Body of pancreas (tissue), 4 donors: ENCODE results near the gene RPP14. TPM values are rescaled to one million over a fixed set of nuclear protein-coding genes. Genes with fewer than 3 reads are reported as not detected.
"Not testable (repeated sequence)": the region's sequence is repeated elsewhere in the genome, so short reads cannot be mapped to it uniquely, and the experiment has no call there.

Source experiments
- ATAC-seq: fragments of 150-250 bp; one replicate; pipeline ENCODE4 v1.9.1; 2016
- DNase-seq, 4 donors: peaks; one replicate each; pipeline ENCODE4 v3.0.0-alpha.2; 2019
- H3K27ac ChIP-seq, 4 donors: fragments of 200-600 bp; sonication (generic); 1 replicate in 3 of 4; 2 replicates in 1 of 4; pipeline versions ENCODE4 v1.5.1 to v1.6.1; 2016 to 2019; ENCODE audit warnings: mild to moderate bottlenecking in 1 of 4, mixed read lengths in 1 of 4, moderate library complexity in 1 of 4
- H3K27me3 ChIP-seq, 2 donors: fragments of 200-600 bp; sonication (generic); one replicate each; pipeline ENCODE4 v1.6.0; 2016; ENCODE audit warnings: mild to moderate bottlenecking in 1 of 2
- H3K36me3 ChIP-seq, 2 donors: fragments of 200-600 bp; sonication (generic); replicated peaks in 1 of 2; 2 replicates each; pipeline ENCODE4 v1.5.1; 2016; ENCODE audit warnings: low read depth in 2 of 2; ENCODE audit not compliant: insufficient read depth in 1 of 2
- H3K4me1 ChIP-seq: fragments of 200-600 bp; sonication (generic); one replicate; pipeline ENCODE4 v1.6.0; 2016
- H3K4me3 ChIP-seq, 2 donors: fragments of 200-600 bp; sonication (generic); 1 replicate in 1 of 2; 2 replicates in 1 of 2; pipeline ENCODE4 v1.5.1; 2016 to 2019
- H3K9me3 ChIP-seq, 3 donors: fragments of 200-600 bp; sonication (generic); 1 replicate in 2 of 3; 2 replicates in 1 of 3; pipeline ENCODE4 v1.5.1; 2016
- POLR2A ChIP-seq, 3 donors: fragments of 450-650 bp; IDR thresholded peaks; one replicate each; pipeline ENCODE4 v1.6.1; 2016; ENCODE audit warnings: antibody characterized with exemption in 3 of 3, mild to moderate bottlenecking in 2 of 3
- WGBS, 2 donors: methylation state at CpG; one replicate each; pipeline ENCODE4 v1.1.5; 2017; 5-methylcytosine and 5-hydroxymethylcytosine counted together
- intact Hi-C: fragments of 100-400 bp; cut with DNase I; formaldehyde crosslinking; loops from one replicate; pipeline ENCODE4 v1.15.1; 2023
- total RNA-seq, 2 donors: library from RNA; depleted of rRNA; stranded (reverse); fragments of >200 nt; gene quantifications; one replicate each; pipeline ENCODE4 v1.1.0, GENCODE V29; 2016
- TF ChIP-seq, protein P1 (sequence below), 7 experiments: fragments of 450-650 bp in 4 of 7; fragments of 200-600 bp in 3 of 7; sonication (generic) in 3 of 7; IDR thresholded peaks; one replicate each; pipeline ENCODE4 v1.5.1; 2016 to 2019; ENCODE audit warnings: antibody characterized with exemption in 7 of 7

The RPP14 gene
- total RNA-seq, 2 donors from 2014 or later: 3.6 to 4.3 TPM

DNA sequence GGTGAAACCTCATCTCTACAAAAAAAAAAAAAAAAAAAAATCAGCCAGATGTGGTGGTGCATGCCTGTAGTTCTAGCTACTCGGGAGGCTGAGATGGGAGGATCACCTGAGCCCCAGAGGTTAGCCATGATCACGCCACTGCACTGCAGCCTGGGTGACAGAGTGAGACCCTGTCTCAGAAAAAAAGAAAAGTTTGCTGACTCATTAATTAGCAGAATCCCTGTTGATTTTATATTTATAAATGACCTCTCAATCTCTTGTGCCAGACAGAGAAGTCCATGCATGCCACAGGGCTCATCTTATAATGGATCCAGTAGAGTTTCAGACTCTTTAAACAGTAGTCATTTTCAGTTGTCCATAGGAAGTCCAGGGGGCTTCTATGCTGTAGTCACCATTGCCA, 35.6 kb upstream of the RPP14 start:
- no peak overlapping the region for H3K27ac ChIP-seq
- no peak overlapping the region for H3K4me3 ChIP-seq
- no peaks in the 10 kb centered on the region for H3K36me3 ChIP-seq
- no peaks in the 10 kb centered on the region for H3K9me3 ChIP-seq
- H3K27me3 ChIP-seq: no peaks in the 10 kb centered on the region
- TF ChIP-seq, protein P1, sequence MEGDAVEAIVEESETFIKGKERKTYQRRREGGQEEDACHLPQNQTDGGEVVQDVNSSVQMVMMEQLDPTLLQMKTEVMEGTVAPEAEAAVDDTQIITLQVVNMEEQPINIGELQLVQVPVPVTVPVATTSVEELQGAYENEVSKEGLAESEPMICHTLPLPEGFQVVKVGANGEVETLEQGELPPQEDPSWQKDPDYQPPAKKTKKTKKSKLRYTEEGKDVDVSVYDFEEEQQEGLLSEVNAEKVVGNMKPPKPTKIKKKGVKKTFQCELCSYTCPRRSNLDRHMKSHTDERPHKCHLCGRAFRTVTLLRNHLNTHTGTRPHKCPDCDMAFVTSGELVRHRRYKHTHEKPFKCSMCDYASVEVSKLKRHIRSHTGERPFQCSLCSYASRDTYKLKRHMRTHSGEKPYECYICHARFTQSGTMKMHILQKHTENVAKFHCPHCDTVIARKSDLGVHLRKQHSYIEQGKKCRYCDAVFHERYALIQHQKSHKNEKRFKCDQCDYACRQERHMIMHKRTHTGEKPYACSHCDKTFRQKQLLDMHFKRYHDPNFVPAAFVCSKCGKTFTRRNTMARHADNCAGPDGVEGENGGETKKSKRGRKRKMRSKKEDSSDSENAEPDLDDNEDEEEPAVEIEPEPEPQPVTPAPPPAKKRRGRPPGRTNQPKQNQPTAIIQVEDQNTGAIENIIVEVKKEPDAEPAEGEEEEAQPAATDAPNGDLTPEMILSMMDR (IDR thresholded peaks at IDR 0.05): no peak
- TF ChIP-seq POLR2A (IDR thresholded peaks at IDR 0.05): no peak
- no peak for ATAC-seq
- H3K4me1 ChIP-seq: no peaks in the 10 kb centered on the region
- intact Hi-C loops: no loop called here
- DNase-seq: no peak
- 89 to 93% methylated on average over 2 of the region's 2 CpGs for WGBS, 2 donors

DNA sequence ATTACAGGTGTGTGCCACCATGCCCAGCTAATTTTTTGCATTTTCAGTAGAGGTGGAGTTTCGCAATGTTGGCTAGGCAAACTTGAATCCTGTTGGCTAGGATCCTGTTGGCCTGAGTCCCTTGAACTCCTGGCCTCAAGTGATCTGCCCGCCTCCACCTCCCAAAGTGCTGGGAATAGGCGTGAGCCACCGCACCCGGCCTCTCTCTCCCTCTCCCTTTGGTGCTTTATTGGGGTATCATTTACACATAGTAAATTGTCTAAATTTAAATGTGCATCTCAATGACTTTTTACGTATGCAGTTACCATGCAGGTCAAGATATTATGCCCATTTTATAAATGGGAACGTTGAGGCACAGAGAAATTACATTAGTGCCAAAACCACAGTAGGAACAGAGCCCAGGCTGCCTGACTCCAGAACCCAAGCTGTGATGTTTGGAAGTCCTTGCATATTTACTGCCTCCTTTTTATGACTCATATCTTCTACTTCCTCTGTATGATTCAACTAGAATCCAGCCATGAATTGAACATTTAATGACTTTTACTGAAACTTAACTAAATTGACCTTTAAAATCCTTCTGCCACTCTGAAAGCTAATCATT, 34.0 kb upstream of the RPP14 start:
- 79 to 85% methylated on average over 7 of the region's 7 CpGs for WGBS, 2 donors
- peak overlapping the region in 1 of 4 donors; percentile 41 for H3K27ac ChIP-seq
- ATAC-seq: no peak

DNA sequence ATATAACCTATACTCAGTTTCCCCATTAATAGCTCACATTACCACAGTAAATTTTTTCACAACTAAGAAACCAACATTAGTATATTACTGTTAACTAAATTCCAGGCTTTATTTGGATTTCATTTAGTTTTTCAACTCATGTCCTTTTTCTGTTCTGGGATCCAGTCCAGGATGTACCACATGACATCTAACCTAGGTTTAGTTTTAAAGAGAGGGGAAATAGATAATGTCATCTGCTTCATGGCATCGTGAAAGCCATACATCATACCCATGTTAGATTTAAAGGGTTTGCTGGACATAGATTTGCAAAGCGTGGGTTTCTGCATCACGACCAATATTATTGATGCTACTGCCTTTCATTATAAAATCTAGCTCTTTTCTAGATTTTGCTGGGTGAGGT, 33.2 kb upstream of the RPP14 start:
- H3K27ac ChIP-seq: no peak overlapping the region
- H3K27me3 ChIP-seq: no peaks in the 10 kb centered on the region
- no peaks in the 10 kb centered on the region for H3K4me1 ChIP-seq
- 83 to 84% methylated on average over 3 of the region's 3 CpGs for WGBS, 2 donors
- no peak for ATAC-seq
- no peak overlapping the region for H3K4me3 ChIP-seq
- intact Hi-C loops: no loop called here
- H3K36me3 ChIP-seq: no peaks in the 10 kb centered on the region
- no peak for TF ChIP-seq POLR2A (IDR thresholded peaks at IDR 0.05)
- TF ChIP-seq, protein P1 (IDR thresholded peaks at IDR 0.05): no peak
- no peak for DNase-seq
- H3K9me3 ChIP-seq: no peaks in the 10 kb centered on the region

More for the DNA sequence above, 34.0 kb upstream of the RPP14 start:
- DNase-seq: peak in 1 of 4 donors; percentile 21
- no peaks in the 10 kb centered on the region for H3K27me3 ChIP-seq
- TF ChIP-seq, protein P1 (IDR thresholded peaks at IDR 0.05): no peak
- TF ChIP-seq POLR2A (IDR thresholded peaks at IDR 0.05): no peak
- H3K4me1 ChIP-seq: no peaks in the 10 kb centered on the region
- H3K9me3 ChIP-seq: no peaks in the 10 kb centered on the region
- no peak overlapping the region for H3K4me3 ChIP-seq
- no peaks in the 10 kb centered on the region for H3K36me3 ChIP-seq
- intact Hi-C loops: no loop called here

DNA sequence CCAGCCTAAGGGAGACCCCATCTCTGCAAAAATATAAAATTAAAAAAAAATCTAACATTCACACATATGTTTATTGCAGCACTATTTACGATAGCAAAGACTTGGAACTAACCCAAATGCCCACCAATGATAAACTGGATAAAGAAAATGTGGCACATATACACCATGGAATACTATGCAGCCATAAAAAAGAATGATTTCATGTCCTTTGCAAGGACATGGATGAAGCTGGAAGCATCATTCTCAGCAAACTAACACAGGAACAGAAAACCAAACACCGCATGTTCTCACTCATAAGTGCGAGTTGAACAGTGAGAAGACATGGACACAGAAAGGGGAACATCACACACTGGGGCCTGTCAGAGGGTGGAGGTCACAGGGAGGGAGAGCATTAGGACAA, 32.7 kb upstream of the RPP14 start:
- DNase-seq, H3K9me3 ChIP-seq, H3K4me1 ChIP-seq, ATAC-seq, H3K36me3 ChIP-seq, H3K27me3 ChIP-seq, H3K4me3 ChIP-seq, intact Hi-C loops, H3K27ac ChIP-seq: not testable (repeated sequence)
- WGBS, 2 donors: 86 to 90% methylated on average over 3 of the region's 3 CpGs

DNA sequence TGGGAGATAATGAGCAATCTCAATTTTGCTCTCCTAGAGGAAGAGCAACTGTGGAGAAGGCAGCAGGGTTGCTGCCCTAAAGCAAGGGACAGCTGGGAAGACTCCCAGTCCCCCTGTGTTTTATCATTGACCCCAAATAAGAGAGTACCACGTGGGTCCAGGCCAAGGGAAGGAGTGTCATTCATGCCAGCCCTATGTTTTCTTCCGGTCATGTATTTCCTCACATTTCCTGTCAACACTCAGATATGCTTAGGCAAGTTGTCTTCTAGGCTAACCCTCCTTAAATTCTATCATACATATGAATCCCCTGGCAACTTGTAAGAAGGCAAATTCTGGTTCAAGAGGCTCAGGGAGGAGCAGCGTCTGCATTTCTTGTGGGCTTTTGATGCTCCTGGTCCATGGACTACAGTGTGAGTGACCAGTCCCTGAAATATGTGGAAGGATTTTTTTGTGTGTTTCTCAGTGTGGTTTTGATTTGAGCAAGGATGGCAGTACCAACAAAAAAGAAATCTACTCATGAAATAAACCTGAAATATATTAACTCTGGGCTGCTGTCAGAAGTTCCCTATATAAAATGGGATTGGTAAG, 31.9 kb upstream of the RPP14 start:
- Histone ChIP-seq H3K36me3 (no peaks in the 10 kb centered on the region), H3K27me3 (no peaks in the 10 kb centered on the region), H3K4me1 (no peaks in the 10 kb centered on the region), H3K27ac (no peak overlapping the region), H3K4me3 (no peak overlapping the region), H3K9me3 (no peaks in the 10 kb centered on the region)
- DNase-seq (no peak), ATAC-seq (no peak)
- intact Hi-C loops: no loop called here
- WGBS, 2 donors: 72 to 76% methylated on average over 3 of the region's 3 CpGs
- TF ChIP-seq, protein P1 (IDR thresholded peaks at IDR 0.05): no peak
- no peak for TF ChIP-seq POLR2A (IDR thresholded peaks at IDR 0.05)
